ENCODE measurements around the gene NCF4.

NCF4 gene

GRCh38 chr22:36916034-36916433 is 55.2 kb downstream of the NCF4 start:
- Histone ChIP-seq H3K27me3 (replicated peaks; ENCODE audit: insufficient read depth, low read length) (no peaks in the 10 kb centered on the region), H3K9me2 (replicated peaks; ENCODE audit: insufficient read depth, low read length) (no peaks in the 10 kb centered on the region), H3K27ac (ENCODE audit: low read length) (peak overlapping the region; percentile 19; the same call in 1 of the 2 replicates), H3K9ac (ENCODE audit: low read length) (peak overlapping the region; percentile 45; the same call in 1 of the 2 replicates), H3F3A (ENCODE audit: insufficient read depth, low read length) (peaks cover 35% of the 10 kb centered on the region), H3K9me3 (replicated peaks; ENCODE audit: insufficient read depth, low read length) (no peaks in the 10 kb centered on the region), H3K4me3 (ENCODE audit: low read length) (peak overlapping the region; percentile 61), H3K79me2 (ENCODE audit: low read length) (peaks cover 82% of the 10 kb centered on the region), H4K20me1 (ENCODE audit: insufficient read depth, low read length) (no peaks in the 10 kb centered on the region), H3K4me1 (ENCODE audit: low read length) (peaks cover 32% of the 10 kb centered on the region), H3K4me2 (ENCODE audit: low read depth, low read length) (peak overlapping the region; percentile 85), H3K36me3 (replicated peaks; ENCODE audit: insufficient read depth, low read length) (peaks cover 9% of the 10 kb centered on the region; the same call in 1 of the 2 replicates), H2AFZ (ENCODE audit: low read length) (no peak overlapping the region)
- DNase-seq: no peak
- no peak for TF ChIP-seq EZH2 (optimal IDR thresholded peaks at IDR 0.05; ENCODE audit: low read depth, low read length)
- TF ChIP-seq CTCF (IDR thresholded peaks at IDR 0.05; ENCODE audit: low read length): no peak
- TF ChIP-seq EZH2phosphoT487 (IDR thresholded peaks at IDR 0.05; ENCODE audit: low read length): no peak

DNA sequence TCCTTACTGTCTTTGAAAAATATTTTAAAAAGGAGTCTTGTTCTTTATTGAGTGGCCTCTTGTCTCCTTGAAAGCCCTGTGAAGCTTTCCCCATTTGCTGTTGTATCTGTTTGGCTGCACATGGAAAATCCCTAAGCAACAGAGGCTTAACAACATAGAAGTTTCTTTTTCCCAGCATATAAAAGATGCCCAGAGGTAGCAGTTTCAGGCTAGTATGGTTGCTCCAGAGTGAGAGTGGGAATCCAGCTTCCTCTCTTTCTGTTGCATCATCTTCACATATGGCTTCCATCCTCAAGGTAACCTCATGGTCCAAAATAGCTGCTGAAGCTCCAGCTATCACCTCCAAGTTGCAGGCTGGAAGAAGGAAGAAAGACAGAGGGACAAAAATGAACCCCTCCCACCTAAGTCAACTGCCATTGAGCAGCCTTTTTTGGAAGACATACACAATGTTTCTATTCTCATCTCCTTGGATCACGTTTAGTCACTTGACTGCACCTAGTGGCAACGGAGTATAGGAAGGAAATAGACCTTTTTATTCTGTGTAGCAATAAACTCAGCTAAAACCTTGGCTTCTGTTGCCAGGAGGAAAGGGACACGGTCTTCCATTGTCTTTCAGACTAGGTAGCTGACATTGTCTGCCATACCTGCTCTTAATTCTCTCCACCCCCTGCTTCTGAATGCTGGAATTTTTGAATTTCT is 57.9 kb downstream of the NCF4 start:
- Histone ChIP-seq H3F3A (ENCODE audit: insufficient read depth, low read length) (peaks cover 22% of the 10 kb centered on the region), H4K20me1 (ENCODE audit: insufficient read depth, low read length) (no peaks in the 10 kb centered on the region), H3K79me2 (ENCODE audit: low read length) (peaks cover 95% of the 10 kb centered on the region), H3K4me1 (ENCODE audit: low read length) (peaks cover 22% of the 10 kb centered on the region; the same call in 1 of the 2 replicates), H3K36me3 (replicated peaks; ENCODE audit: insufficient read depth, low read length) (peaks cover 9% of the 10 kb centered on the region; the same call in 1 of the 2 replicates), H3K27ac (ENCODE audit: low read length) (no peak overlapping the region), H3K9me2 (replicated peaks; ENCODE audit: insufficient read depth, low read length) (no peaks in the 10 kb centered on the region), H3K4me3 (ENCODE audit: low read length) (no peak overlapping the region), H3K9ac (ENCODE audit: low read length) (no peak overlapping the region), H3K9me3 (replicated peaks; ENCODE audit: insufficient read depth, low read length) (no peaks in the 10 kb centered on the region), H2AFZ (ENCODE audit: low read length) (no peak overlapping the region), H3K27me3 (replicated peaks; ENCODE audit: insufficient read depth, low read length) (no peaks in the 10 kb centered on the region), H3K4me2 (ENCODE audit: low read depth, low read length) (no peak overlapping the region)
- TF ChIP-seq EZH2 (optimal IDR thresholded peaks at IDR 0.05; ENCODE audit: low read depth, low read length): no peak
- TF ChIP-seq CTCF (IDR thresholded peaks at IDR 0.05; ENCODE audit: low read length): no peak
- no peak for TF ChIP-seq EZH2phosphoT487 (IDR thresholded peaks at IDR 0.05; ENCODE audit: low read length)
- no peak for DNase-seq

DNA sequence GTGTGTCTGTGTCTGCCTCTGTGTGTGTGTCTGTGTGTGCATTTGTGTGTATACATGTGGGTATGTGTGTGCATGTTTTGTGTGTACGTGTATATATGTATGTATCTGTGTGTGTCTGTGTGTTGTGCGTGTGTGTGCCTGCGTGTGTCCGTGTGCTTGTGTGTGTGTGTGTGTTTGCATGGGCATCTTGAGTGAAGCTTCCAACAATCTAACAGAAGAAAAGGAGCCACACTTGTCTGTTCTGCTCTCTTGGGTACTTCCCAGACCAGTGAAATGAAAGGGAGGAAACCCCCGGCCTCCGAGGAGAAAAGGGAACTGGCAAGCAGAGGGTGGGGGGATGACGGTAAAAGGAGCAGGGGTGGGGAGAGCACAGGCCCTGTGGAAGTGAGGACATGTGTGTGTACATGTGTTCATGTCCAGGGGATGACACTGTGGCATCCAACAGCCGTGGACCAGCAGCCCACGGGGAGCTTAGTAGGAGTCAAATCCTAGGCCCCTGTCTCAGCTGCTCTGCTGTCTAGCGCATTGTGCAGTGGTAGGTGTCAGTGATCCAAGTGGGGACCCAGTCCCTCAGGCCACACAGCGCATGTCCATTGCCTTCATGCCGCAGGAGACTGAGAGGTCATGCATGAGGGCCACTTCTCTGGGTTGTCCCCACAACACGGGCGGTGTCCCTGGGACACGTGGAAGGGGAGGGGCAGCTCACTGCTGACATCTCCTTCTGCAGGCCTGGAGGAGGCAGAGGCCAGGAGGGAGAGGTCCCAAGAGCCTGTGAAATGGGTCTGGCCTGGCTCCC is 60.7 kb downstream of the NCF4 start:
- no peaks in the 10 kb centered on the region for H3K9me2 ChIP-seq (replicated peaks; ENCODE audit: insufficient read depth, low read length)
- no peaks in the 10 kb centered on the region for H3F3A ChIP-seq (ENCODE audit: insufficient read depth, low read length)
- H3K4me1 ChIP-seq (ENCODE audit: low read length): peaks cover 26% of the 10 kb centered on the region; the same call in 1 of the 2 replicates
- no peaks in the 10 kb centered on the region for H3K9me3 ChIP-seq (replicated peaks; ENCODE audit: insufficient read depth, low read length)
- H3K4me2 ChIP-seq (ENCODE audit: low read depth, low read length): no peak overlapping the region
- H2AFZ ChIP-seq (ENCODE audit: low read length): no peak overlapping the region
- no peak overlapping the region for H3K4me3 ChIP-seq (ENCODE audit: low read length)
- no peak overlapping the region for H3K27ac ChIP-seq (ENCODE audit: low read length)
- no peak overlapping the region for H3K9ac ChIP-seq (ENCODE audit: low read length)
- no peaks in the 10 kb centered on the region for H3K27me3 ChIP-seq (replicated peaks; ENCODE audit: insufficient read depth, low read length)
- H4K20me1 ChIP-seq (ENCODE audit: insufficient read depth, low read length): no peaks in the 10 kb centered on the region
- peaks cover 82% of the 10 kb centered on the region for H3K79me2 ChIP-seq (ENCODE audit: low read length)
- H3K36me3 ChIP-seq (replicated peaks; ENCODE audit: insufficient read depth, low read length): peaks cover 9% of the 10 kb centered on the region; the same call in 1 of the 2 replicates
- DNase-seq: no peak
- no peak for TF ChIP-seq EZH2 (optimal IDR thresholded peaks at IDR 0.05; ENCODE audit: low read depth, low read length)
- TF ChIP-seq EZH2phosphoT487 (IDR thresholded peaks at IDR 0.05; ENCODE audit: low read length): no peak
- TF ChIP-seq CTCF (IDR thresholded peaks at IDR 0.05; ENCODE audit: low read length): no peak

Measured in MM.1S (cell line).